Heart left ventricle (tissue), 16 donors: Measurements from ENCODE around the gene ARRDC2. TPM values are rescaled to one million over a fixed set of nuclear protein-coding genes. Genes with fewer than 3 reads are reported as not detected.
A peak's percentile ranks its signal among the peaks of the same experiment; 100 is the strongest.

ENCODE experiments used
- ATAC-seq, 4 donors: fragments of 200-7000 bp; cut with Tn5 transposase; one replicate each; pipeline ENCODE4 v1.9.1; 2020 to 2022; ENCODE audit warnings: moderate library complexity in 4 of 4, mild to moderate bottlenecking in 3 of 4, moderate number of reproducible peaks in 1 of 4
- DNase-seq, 5 donors: peaks; one replicate each; pipeline ENCODE4 v3.0.0-alpha.2; 2020
- H3K27ac ChIP-seq, 12 donors: fragments of 200-600 bp; sonication (generic) in 4 of 12; one replicate each; pipeline versions ENCODE4 v1.5.0 to v1.8.0; 2016 to 2022; ENCODE audit warnings: mild to moderate bottlenecking in 2 of 12
- H3K27me3 ChIP-seq, 9 donors: fragments of 200-600 bp; sonication (generic) in 2 of 9; one replicate each; pipeline versions ENCODE4 v1.5.1 to v1.8.0; 2016 to 2022; ENCODE audit warnings: mild to moderate bottlenecking in 3 of 9
- H3K36me3 ChIP-seq, 9 donors: fragments of 200-600 bp; sonication (generic) in 2 of 9; one replicate each; pipeline versions ENCODE4 v1.5.0 to v1.8.0; 2018 to 2022; ENCODE audit warnings: mild to moderate bottlenecking in 2 of 9
- H3K4me1 ChIP-seq, 12 donors: fragments of 200-600 bp; sonication (generic) in 4 of 12; one replicate each; pipeline versions ENCODE4 v1.5.0 to v1.8.0; 2016 to 2022; ENCODE audit warnings: mild to moderate bottlenecking in 3 of 12
- H3K4me3 ChIP-seq, 12 donors: fragments of 200-600 bp; sonication (generic) in 4 of 12; one replicate each; pipeline versions ENCODE4 v1.5.0 to v1.8.0; 2017 to 2022; ENCODE audit warnings: mild to moderate bottlenecking in 9 of 12, moderate library complexity in 4 of 12
- H3K9me3 ChIP-seq, 12 donors: fragments of 200-600 bp; sonication (generic) in 4 of 12; one replicate each; pipeline versions ENCODE4 v1.5.0 to v1.8.0; 2016 to 2022; ENCODE audit warnings: mild to moderate bottlenecking in 1 of 12
- POLR2A ChIP-seq, 2 donors: fragments of 450-650 bp; IDR thresholded peaks; one replicate each; pipeline ENCODE4 v1.6.1; 2017; ENCODE audit warnings: antibody characterized with exemption in 2 of 2, mild to moderate bottlenecking in 2 of 2, moderate library complexity in 2 of 2
- whole genome bisulfite sequencing, 4 donors: extraction: QIAGEN DNeasy Blood & Tissue Kit in 2 of 4; methylation state at CpG; one replicate each; pipeline versions ENCODE4 v1.1.5 to v1.1.7; 2013 to 2018; 5-methylcytosine and 5-hydroxymethylcytosine counted together
- intact Hi-C, 10 donors: fragments of 100-400 bp; cut with DNase I; formaldehyde crosslinking; loops; one replicate each; pipeline versions ENCODE4 v1.11.1 to v1.14.2; 2022
- polyA plus RNA-seq, 2 donors: library from polyadenylated mRNA; stranded (reverse); fragments of 200-250 nt; gene quantifications; one replicate each; pipeline ENCODE4 v1.2.3, GENCODE V29; 2013
- total RNA-seq, 9 donors: library from RNA; depleted of rRNA in 2 of 9; stranded (reverse); fragments of >200 nt in 2 of 9; fragmentation: NEBNext Ultra II Directional in 3 of 9; extraction: Animal tissue kit (Norgen Biotek cat#: 25700) in 3 of 9; gene quantifications; one replicate each; pipeline versions ENCODE4 v1.1.0 to v1.2.4, GENCODE V29; 2016 to 2023
- TF ChIP-seq, protein P1 (sequence below), 12 donors: fragments of 200-600 bp; sonication (generic) in 4 of 12; IDR thresholded peaks; one replicate each; pipeline versions ENCODE4 v1.5.0 to v1.8.0; 2018 to 2022; ENCODE audit warnings: antibody characterized with exemption in 12 of 12, mild to moderate bottlenecking in 5 of 12
- donor health status: ischemic (EF 13 %, LVEDD 7.1; RV severe dilation, severe dysfunction).
- donor health status: healthy with polysubstance abuse.
- donor health status: DM: no; HTN: yes; CAD: no.
- donor health status: DM: no; HTN: no; CAD: no.
- donor health status: ischemic (EF 25% LVEDD 6.9; RV normal size, moderate dysfunction).
- donor health status: ischemic (EF 25% LVEDD 5.7; RV mildly dilated, moderate dysfunction).
- donor health status: healthy.
- donor health status: DM: yes; HTN: yes; CAD: no.
- donor health status: ischemic (EF 35%, LVEDD 5.7; RV mildly dilated, moderate dysfunction).
- donor health status: nonischemic (EF 11% LVEDD 7.7; RV severe dilation, severe dysfunction).
- donor health status: DM: yes; HTN: yes; CAD: no.
- donor health status: PGD.
- donor health status: ischemic (EF 29% LVEDD 5.4; RV normal size, mild dysfunction).
- donor health status: nonischemic (EF 23%, LVEDD 6.1; RV moderate dilation, normal function).

ARRDC2 gene
- total and polyA plus RNA-seq, 11 donors = 5.8 to 35.5 (median 14.3) TPM

DNA sequence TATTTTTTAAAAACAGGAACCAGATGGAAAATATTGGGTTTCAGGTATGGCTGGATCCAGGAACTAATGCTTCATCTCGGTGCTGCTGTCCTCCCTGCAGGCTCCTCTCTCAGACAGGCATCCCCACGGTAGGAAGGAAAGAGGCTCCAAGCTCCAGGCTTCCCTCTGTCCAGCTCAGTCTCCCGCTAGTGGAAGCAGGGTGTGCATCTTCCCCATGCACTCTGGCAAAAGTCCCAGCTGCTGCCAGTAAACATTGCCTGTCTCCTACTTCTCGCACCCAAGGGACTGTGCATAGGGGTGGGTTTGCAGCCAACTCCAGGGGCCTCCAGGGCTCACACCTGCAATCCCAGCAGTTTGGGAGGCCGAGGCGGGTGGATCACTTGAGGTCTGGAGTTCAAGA is 49.6 kb downstream of the ARRDC2 start:
- Histone ChIP-seq H3K36me3 (no peaks in the 10 kb centered on the region), H3K4me3 (peak overlapping the region in 1 of 12 donors; percentile 29), H3K4me1 (peaks cover 0 to 16% (median 10%) of the 10 kb centered on the region in 12 donors), H3K27ac (peak overlapping the region; percentile 68 to 92 (median 82)), H3K9me3 (no peaks in the 10 kb centered on the region), H3K27me3 (no peaks in the 10 kb centered on the region)
- TF ChIP-seq POLR2A (IDR thresholded peaks at IDR 0.05) = no peak
- TF ChIP-seq, protein P1, sequence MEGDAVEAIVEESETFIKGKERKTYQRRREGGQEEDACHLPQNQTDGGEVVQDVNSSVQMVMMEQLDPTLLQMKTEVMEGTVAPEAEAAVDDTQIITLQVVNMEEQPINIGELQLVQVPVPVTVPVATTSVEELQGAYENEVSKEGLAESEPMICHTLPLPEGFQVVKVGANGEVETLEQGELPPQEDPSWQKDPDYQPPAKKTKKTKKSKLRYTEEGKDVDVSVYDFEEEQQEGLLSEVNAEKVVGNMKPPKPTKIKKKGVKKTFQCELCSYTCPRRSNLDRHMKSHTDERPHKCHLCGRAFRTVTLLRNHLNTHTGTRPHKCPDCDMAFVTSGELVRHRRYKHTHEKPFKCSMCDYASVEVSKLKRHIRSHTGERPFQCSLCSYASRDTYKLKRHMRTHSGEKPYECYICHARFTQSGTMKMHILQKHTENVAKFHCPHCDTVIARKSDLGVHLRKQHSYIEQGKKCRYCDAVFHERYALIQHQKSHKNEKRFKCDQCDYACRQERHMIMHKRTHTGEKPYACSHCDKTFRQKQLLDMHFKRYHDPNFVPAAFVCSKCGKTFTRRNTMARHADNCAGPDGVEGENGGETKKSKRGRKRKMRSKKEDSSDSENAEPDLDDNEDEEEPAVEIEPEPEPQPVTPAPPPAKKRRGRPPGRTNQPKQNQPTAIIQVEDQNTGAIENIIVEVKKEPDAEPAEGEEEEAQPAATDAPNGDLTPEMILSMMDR (IDR thresholded peaks at IDR 0.05) = no peak
- peak; percentile 18 to 57 (median 26) for ATAC-seq
- peak in 4 of 5 donors; percentile 41 to 58 (median 53) for DNase-seq
- intact Hi-C loops = loop anchor here in 6 of 10 donors (5.0 to 10.0 kb wide), 4 partner anchors 110 to 123 kb away; partner anchors contain the start of gene CCDC124 (in 1 of the 6)
- 62 to 74% (median 68%) methylated on average over 4 to 6 of the region's 6 CpGs for WGBS, 4 donors

- TF ChIP-seq, protein P1 (IDR thresholded peaks at IDR 0.05) = peak; percentile 91 to 99 (median 94)
- no peak for TF ChIP-seq POLR2A (IDR thresholded peaks at IDR 0.05)
- intact Hi-C loops = loop anchor here (1.0 to 10.0 kb wide), 6 partner anchors 51 to 124 kb away; partner anchors contain the start of gene CCDC124 (in 1 of the 10)
- peak overlapping the region in 9 of 12 donors; percentile 10 to 45 (median 29) for H3K4me3 ChIP-seq
Measured at GRCh38 chr19:18058208-18059009, 50.4 kb downstream of the ARRDC2 start.

DNA sequence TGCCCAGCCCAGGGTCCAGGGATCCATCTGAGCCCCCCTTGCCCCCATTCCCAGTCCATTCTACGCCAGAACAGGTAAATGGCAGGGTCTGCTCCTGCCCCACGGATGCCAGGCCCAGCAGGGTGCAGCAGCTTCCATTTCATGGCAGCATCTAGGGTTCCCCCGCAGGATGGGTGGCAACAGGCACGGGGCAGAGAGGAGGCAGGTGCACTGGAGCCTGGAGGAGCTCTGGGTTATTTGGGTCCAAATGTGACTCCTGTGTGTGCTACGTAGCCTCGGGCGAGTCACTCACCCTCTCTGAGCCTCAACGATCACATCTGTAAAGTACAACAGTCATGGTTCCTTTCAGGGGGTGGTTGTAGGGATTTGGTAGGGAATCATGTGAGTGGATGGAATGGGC is 51.3 kb downstream of the ARRDC2 start:
- Histone ChIP-seq H3K27ac (no peak overlapping the region), H3K36me3 (no peaks in the 10 kb centered on the region), H3K9me3 (no peaks in the 10 kb centered on the region), H3K4me1 (peaks cover 0 to 16% (median 10%) of the 10 kb centered on the region in 12 donors), H3K27me3 (peaks cover 0 to 4% (median 0%) of the 10 kb centered on the region in 9 donors), H3K4me3 (no peak overlapping the region)
- intact Hi-C loops = loop anchor here in 7 of 10 donors (2.0 to 10.0 kb wide), 5 partner anchors 112 to 124 kb away; partner anchors contain the start of gene CCDC124 (in 1 of the 7)
- DNase-seq (no peak), ATAC-seq (no peak)
- TF ChIP-seq, protein P1 (IDR thresholded peaks at IDR 0.05) = no peak
- TF ChIP-seq POLR2A (IDR thresholded peaks at IDR 0.05) = no peak
- 58 to 79% (median 65%) methylated on average over 6 to 8 of the region's 8 CpGs for WGBS, 4 donors

More at GRCh38 chr19:18058208-18059009, 50.4 kb downstream of the ARRDC2 start:
- H3K27me3 ChIP-seq = peaks cover 0 to under 1% (median 0%) of the 10 kb centered on the region in 9 donors
- DNase-seq (peak; percentile 77 to 93 (median 84)), ATAC-seq (peak; percentile 80 to 94 (median 91))
- peak overlapping the region; percentile 68 to 92 (median 82) for H3K27ac ChIP-seq
- peaks cover 0 to 16% (median 10%) of the 10 kb centered on the region in 12 donors for H3K4me1 ChIP-seq
- WGBS, 4 donors = 3 to 4% (median 3%) methylated on average over 19 to 34 of the region's 34 CpGs
- H3K9me3 ChIP-seq = no peaks in the 10 kb centered on the region
- H3K36me3 ChIP-seq = no peaks in the 10 kb centered on the region

DNA sequence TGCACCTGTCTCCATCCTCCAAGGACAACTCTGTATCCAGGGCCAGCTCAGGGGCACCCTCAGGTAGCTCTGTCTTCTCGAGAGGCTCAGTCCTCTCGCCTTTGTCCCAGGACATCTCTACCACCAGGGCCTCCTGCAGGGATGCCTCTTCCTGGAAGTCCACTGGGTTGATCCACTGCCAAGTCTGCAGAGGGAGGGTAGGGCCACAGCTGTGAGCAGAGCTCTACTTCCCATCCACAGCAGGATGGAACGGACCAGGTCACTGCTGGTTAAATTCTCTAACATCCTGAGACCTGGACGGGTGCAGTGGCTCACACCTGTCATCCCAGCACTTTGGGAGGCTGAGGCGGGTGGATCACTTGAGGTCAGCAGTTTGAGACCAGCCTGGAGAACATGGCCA is 51.9 kb downstream of the ARRDC2 start:
- Histone ChIP-seq H3K9me3 (no peaks in the 10 kb centered on the region), H3K4me1 (peaks cover 0 to 16% (median 10%) of the 10 kb centered on the region in 12 donors), H3K27me3 (peaks cover 0 to 4% (median 0%) of the 10 kb centered on the region in 9 donors), H3K36me3 (no peaks in the 10 kb centered on the region), H3K27ac (no peak overlapping the region), H3K4me3 (no peak overlapping the region)
- WGBS, 4 donors = 72 to 89% (median 76%) methylated on average over 5 of the region's 5 CpGs
- TF ChIP-seq, protein P1 (IDR thresholded peaks at IDR 0.05) = no peak
- no peak for TF ChIP-seq POLR2A (IDR thresholded peaks at IDR 0.05)
- intact Hi-C loops = loop anchor here in 7 of 10 donors (2.0 to 10.0 kb wide), 5 partner anchors 113 to 125 kb away; partner anchors contain the start of gene CCDC124 (in 1 of the 7)
- ATAC-seq (no peak), DNase-seq (no peak)
